GM19467 (cell line): Measurements from ENCODE around the gene CD101.

Experiments
- ATAC-seq: cut with Tn5 transposase; IDR thresholded peaks from one replicate; pipeline ENCODE4 v1.9.1; 2021; ENCODE audit warnings: mild to moderate bottlenecking, moderate library complexity; ENCODE audit not compliant: unreplicated experiment

CD101 gene

GRCh38 chr1:117047271-117047670 is 45.7 kb downstream of the CD101 start:
- ATAC-seq, result no peak

GRCh38 chr1:117049857-117050256 is 48.3 kb downstream of the CD101 start:
- no peak for ATAC-seq

GRCh38 chr1:117051224-117052064 is 49.9 kb downstream of the CD101 start:
- peak; percentile 73 for ATAC-seq

GRCh38 chr1:117054068-117054467 is 52.5 kb downstream of the CD101 start:
- ATAC-seq, result no peak

GRCh38 chr1:117058810-117059209 is 57.2 kb downstream of the CD101 start:
- ATAC-seq, result no peak

GRCh38 chr1:117059334-117059677 is 57.7 kb downstream of the CD101 start:
- peak; percentile 32 for ATAC-seq

GRCh38 chr1:117059678-117060440 is 58.3 kb downstream of the CD101 start, which contains the start of gene TTF2:
TSS of gene TTF2 (plus strand) at chr1:117060326. CDS start at chr1:117060347, 21 bp downstream.
- ATAC-seq, result peak; percentile 92

- peak; percentile 4 for ATAC-seq
Measured at GRCh38 chr1:117060441-117061317, 59.1 kb downstream of the CD101 start.

GRCh38 chr1:117061986-117062415 is 60.4 kb downstream of the CD101 start:
- no peak for ATAC-seq

- no peak for ATAC-seq
Measured at GRCh38 chr1:117066367-117066766, 64.8 kb downstream of the CD101 start.

GRCh38 chr1:117067533-117068370 is 66.2 kb downstream of the CD101 start:
- no peak for ATAC-seq

- no peak for ATAC-seq
Measured at GRCh38 chr1:117068580-117068979, 67.0 kb downstream of the CD101 start.

GRCh38 chr1:117069220-117069844 is 67.8 kb downstream of the CD101 start:
- ATAC-seq, result no peak

GRCh38 chr1:117070124-117070523 is 68.6 kb downstream of the CD101 start:
- ATAC-seq, result no peak

- no peak for ATAC-seq
Measured at GRCh38 chr1:117076648-117077047, 75.1 kb downstream of the CD101 start.

- ATAC-seq, result no peak
Measured at GRCh38 chr1:117077267-117077666, 75.7 kb downstream of the CD101 start.

GRCh38 chr1:117079737-117080136 is 78.2 kb downstream of the CD101 start:
- no peak for ATAC-seq

- no peak for ATAC-seq
Measured at GRCh38 chr1:117084231-117084630, 82.7 kb downstream of the CD101 start.
